Myocyte (in vitro differentiated cells): Measurements from ENCODE around the gene ITGB1. TPM values are rescaled to one million over a fixed set of nuclear protein-coding genes. Genes with fewer than 3 reads are reported as not detected.
"Not testable (repeated sequence)": the region's sequence is repeated elsewhere in the genome, so short reads cannot be mapped to it uniquely, and the experiment has no call there.

ENCODE experiments used
- DNase-seq: peaks from one replicate; pipeline ENCODE4 v3.0.0-alpha.2; 2012; ENCODE audit warnings: low read depth
- total RNA-seq: library from RNA; depleted of rRNA; stranded (reverse); fragments of >200 nt; gene quantifications from 2 replicates; pipeline ENCODE4 v1.2.3, GENCODE V29; 2014

Gene ITGB1
- total RNA-seq, 1 donor from 2014 or later: 954 TPM

DNA sequence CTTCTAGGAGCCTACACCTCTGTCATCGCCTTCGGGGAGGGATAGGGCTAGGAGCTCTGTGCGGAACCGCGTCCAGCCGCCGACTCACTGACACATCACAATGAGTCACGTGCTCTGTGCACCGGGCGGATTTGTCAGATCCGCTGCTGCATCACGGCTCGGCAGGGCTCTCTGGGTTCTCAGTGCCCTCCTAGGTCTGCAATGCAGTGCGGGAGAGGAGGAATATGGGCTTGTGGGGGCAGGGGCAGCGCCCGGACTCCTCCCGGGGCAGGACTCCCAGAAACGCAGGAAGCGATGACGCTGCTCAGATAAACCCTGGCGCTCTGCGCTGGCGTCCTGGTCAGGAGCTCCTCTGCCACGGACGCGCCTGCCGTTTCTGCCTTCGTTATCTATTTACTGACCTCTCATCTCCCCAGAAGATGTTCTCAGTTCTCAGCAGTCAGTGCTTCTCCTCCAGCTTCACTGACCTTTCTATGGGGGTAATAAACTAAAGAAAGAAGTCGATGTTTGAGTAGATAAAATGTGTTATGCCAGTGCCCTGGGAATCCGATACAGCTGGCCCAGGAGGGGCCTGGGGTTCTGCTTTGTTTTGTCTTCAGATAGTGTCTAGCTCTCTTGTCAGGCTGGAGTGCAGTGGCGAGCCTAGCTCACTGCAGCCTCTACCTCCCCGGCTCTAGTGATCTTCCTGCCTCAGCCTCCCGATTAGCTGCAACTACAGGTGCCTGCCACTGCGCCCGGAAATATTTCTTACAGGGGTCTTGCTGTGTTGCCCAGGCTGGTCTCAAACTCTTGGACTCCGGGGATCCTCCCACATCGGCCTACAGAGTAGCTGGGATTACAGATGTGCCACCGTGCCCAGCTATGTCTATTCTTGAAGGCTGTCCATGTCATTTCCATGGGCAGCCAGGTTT lies 22.8 kb upstream of the ITGB1 start:
- peak; percentile 94 for DNase-seq

DNA sequence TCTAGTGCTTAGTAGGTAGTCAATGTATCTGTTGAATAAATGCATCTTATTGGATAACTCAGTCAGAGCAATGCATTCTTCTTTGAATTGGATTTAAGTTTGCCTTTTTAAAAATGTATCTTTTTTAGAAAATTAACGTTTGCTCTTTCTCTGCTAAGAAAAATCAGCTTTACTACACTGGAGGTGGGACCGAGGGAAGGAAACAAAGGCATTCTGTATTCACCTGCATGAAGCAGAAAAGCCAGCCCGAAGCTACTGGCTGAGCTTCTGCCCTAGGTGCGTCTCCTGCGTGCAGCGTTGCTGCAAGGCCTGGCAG lies 22.2 kb upstream of the ITGB1 start:
- no peak for DNase-seq

DNA sequence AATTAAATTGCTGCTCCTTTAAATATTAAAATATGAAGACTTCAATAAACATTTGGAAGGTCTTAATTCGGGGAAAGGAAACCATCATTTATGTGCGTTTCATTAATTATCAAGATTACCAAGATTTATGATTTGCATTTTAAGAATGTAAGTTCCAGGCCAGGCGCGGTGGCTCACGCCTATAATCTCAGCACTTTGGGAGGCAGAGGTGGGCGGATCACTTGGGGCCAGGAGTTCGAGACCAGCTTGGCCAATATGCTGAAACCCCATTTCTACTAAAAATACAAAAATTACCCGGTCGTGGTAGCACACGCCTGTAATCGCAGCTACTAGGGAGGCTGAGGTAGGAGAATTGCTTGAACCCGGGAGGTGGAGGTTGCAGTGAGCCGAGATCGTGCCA lies 21.7 kb upstream of the ITGB1 start:
- DNase-seq: not testable (repeated sequence)

DNA sequence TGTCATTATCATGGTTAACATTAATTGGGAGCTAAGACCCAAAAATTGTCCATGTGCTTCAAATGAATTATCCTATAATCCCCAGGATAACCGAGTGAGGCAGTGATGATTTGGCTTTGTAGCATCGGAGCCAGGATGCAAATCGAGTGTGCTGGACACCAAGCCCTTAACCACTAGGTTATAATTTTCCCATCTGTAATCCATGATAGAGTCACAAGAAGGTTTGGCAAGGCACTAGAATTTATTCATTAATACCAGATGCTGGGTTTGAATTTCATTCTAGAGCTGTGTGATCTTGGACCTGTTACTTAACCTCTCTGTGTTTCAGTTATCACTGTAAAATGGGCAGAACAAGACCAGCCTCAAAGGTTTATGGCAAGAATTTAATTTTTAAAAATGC lies 21.0 kb upstream of the ITGB1 start:
- no peak for DNase-seq

DNA sequence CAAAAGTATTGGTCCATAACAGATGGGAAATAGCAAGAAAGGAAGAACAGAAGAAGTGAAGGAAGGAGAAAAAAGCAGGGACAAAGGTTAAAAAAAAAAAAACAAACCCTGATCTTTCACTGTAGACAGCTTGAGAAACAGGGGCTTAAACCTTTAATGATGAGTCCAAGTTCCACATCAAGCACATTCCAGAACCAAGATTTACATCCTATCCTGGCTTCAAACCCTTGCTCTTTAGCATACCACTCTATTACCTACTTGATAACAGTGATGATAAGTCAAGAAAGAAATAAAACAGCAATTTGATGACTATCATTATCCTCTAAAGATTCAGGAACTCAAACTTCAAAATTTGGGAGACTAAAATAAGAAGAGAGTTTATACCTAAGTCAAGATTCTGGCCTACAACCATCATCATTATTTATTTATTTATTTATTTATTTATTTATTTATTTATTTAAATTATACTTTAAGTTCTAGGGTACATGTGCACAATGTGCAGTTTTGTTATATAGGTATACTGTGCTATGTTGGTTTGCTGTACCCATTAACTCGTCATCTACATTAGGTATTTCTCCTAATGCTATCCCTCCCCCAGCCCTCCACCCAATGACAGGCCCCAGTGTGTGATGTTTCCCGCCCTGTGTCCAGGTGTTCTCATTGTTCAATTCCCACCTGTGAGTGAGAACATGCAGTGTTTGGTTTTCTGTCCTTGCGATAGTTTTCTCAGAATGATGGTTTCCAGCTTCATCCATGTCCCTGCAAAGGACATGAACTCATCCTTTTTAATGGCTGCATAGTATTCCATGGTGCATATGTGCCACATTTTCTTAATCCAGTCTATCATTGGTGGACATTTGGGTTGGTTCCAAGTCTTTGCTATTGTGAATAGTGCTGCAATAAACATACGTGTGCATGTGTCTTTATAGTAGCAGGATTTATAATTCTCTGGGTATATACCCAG lies 20.1 kb upstream of the ITGB1 start:
- DNase-seq: not testable (repeated sequence)

DNA sequence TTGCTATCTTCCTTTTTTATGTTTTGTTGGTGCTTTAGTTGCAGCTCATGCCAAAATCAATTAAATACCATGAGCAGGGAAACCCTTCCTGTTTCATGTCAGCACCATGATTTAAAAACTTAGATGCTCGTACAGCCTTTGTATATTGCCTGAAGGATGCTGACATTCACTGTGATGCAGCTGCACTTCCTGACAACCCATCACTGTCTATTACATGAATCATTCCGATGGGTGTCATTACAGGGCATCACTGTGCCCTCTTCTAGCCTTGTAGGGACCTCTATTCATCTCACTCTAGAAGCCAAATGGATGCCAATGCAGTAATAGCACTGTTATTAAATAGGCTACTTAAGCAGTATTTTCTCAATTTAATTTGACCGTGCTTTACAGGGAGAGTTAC lies 18.3 kb upstream of the ITGB1 start:
- DNase-seq: no peak

DNA sequence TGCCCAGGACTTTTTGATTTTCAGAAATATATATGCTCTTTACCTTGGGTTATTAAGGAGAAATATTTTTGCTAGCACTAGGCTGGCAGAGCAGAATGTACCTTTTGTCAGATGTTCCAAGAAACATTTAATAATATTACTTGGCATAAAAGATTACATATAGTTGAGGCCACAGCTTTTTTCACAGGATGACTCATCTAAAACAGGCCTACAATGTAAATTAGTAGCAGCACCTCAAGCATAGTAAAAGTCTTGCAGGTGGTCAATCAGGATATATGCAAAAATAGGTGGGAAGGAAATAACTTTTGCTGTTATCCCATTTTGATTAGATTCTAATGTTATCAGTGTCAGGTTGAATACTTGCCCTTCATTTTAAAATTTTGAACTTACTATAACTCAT lies 14.9 kb upstream of the ITGB1 start:
- DNase-seq: no peak

DNA sequence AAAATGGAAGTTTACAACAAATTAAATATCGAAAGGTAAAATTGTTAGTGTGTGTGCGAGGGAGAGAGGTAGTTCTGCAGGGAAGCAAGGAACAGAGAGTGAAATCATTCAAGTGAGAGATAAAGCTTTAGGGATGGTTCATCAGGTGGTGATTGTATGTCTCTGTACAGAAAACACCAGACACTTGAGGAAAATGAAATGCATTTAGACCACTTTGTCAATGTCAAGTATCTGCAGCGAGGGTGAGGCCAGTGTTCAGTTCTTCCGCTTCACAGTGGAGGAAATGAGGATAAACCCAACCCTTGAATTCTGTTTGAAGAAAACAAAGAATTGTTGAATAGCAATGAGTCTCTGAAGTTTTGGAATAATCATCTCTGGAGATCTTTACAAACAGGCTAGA lies 14.4 kb upstream of the ITGB1 start:
- DNase-seq: no peak

DNA sequence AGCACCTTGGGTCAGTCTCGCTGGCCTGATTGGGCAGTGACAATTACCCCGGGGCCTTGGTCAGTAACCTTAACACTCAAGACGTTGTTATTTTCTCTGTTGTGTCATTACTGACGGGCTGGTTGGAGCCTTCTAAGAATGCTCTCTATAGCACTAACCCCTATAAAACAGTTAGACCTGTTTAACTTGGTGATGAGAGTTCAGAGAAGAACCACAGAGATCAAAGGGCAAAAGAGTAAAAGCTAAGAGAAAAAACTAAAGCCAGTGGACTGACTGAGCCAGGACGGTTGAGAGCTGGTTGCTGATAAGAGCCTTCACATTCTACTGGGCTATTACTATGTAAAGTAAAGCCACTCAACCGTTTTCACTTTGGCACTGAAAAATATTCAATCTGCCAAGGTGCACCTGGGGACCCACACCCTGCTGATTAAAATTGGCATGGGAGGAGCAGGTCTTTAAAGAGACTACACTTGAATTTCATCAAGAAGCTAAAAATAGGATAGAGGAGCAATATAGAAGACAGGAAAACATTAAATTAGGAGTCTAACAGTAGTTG lies 13.6 kb upstream of the ITGB1 start:
- DNase-seq: no peak

DNA sequence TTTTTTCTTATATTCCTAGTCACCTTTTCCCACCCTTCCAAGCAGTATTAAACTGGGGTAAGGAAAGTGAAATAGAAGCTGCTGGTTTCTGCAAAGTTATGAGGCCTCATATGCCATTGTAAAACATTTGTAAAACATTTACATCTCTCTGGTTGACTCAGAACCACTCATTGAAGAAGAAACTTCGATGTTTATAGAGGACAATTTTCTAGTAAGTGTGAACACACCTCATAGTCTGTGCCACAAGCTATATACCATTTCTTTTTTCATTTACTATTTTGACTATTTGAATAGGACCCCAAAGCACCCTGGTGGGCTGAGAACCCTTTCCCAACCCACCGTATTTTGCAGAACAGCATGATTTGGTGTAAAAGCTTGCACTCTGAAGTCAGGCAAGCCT lies 12.9 kb upstream of the ITGB1 start:
- no peak for DNase-seq

DNA sequence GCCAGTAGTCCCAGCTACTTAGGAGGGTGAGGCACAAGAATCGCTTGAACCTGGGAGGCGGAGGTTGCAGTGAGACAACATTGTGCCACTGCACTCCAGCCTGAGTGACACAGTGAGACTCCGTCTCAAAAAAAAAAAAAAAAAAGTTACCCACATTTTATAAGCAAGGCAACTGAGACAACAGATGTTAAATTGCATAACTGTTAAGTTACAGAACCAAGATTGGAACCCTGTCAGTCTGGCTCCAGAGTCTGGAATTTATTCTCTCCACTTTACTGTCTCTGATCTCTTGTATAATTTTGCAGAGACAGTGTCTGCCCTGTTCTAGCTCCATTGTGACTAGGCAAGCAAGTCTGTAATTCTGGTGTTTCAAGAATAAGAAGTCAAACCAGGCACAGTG lies 6.2 kb upstream of the ITGB1 start:
- DNase-seq: no peak

DNA sequence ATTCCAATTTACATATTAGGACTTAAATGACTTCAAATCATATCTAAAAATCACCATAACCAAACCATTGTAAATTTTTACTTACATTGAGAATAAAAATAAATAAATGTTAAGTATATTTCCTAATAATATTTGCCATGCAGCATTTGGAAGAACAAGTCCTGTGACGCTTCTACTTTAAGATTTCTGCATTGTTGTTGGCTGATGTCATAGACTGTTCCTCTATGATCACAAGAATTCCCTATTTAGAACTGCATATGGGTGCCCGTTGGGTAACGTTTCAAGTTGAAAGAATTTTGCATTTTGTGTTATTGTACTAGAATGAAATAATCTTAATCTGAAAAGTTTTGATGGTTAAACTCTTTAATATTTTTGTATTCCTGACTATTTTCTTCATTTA lies 5.1 kb upstream of the ITGB1 start:
- DNase-seq: peak; percentile 67

DNA sequence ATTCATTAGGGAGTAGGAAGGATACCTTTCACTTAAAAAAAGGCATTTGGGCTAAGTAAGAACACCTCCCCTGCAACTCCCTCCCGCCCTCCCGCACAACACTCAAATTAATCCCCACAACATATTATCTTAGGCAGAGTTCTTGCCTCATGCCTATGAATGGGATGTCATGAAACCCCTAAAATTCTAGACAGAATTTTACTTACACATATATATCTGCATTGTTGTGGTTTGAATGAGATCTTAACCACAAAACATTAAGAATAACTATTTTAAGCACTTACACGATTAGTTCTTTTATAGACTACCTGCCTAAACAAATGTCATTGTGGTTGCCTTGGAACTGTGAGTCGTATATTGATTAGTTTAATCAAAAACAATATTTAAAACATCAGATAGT lies 4.5 kb upstream of the ITGB1 start:
- DNase-seq: no peak

DNA sequence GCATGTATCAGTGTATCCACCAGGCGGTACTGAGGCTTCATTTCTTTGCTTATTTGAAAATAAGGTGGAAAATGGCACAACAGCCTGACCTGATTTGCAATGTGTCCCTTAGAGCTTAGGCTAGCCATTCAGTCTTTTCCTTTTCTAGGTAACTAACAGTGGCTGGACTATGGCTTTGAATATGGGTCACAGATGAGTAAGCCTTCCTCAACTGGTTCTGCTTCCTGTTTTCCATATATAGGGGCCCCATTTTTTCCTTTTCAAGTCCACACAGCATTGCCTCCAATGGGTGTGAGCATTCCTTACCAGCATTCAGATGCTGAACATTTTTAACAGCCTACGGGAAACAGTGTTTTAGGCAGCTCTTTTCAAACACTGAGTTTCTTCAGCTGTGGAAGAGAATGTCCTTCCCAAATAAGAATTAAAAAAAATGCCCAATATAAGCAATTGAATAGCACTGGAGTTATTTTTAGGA lies 3.9 kb upstream of the ITGB1 start:
- DNase-seq: peak; percentile 80

DNA sequence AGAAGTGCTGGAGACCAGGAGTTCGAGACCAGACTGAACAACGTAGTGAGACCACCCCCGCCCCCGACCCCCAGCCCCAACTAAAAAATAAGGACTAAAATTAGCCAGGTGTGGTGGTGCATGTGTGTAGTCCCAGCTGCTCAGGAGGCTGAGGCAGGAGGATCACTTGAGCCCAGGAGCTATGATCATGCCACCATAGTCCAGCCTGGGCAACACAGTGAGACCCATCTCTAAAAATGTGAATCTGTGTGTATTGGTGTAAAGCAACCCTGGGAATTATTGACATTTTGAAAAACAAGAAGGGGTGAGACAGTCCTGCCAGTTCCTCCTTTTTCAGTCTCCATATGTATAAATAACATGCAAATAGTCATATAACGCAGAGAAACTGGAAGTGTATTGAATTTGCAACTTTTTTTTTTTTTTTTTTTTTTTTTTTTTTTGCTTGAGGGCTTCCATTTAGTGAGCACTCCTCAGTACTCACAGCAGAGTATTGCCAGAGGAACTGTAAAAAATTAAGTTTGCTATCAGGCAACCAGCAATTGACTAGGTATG lies 3.4 kb upstream of the ITGB1 start:
- no peak for DNase-seq

DNA sequence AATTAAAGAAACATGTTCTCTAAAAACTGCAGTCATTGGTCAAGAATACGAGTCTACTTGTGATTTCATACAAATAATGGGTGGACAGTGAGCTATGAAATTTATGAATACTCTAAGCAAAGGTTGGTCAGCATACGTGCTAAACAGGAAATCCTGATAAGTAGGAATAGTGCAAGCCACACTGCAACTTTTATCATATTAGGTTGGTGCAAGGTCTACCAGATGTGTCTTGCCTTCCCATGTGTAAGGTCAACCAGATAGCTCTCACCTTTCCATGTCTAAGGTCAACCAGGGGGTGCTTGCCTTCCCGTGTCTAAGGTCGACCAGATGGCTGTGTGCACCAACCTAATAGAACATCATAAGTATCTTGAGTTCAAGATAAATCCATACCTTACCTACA lies 2.0 kb upstream of the ITGB1 start:
- no peak for DNase-seq

DNA sequence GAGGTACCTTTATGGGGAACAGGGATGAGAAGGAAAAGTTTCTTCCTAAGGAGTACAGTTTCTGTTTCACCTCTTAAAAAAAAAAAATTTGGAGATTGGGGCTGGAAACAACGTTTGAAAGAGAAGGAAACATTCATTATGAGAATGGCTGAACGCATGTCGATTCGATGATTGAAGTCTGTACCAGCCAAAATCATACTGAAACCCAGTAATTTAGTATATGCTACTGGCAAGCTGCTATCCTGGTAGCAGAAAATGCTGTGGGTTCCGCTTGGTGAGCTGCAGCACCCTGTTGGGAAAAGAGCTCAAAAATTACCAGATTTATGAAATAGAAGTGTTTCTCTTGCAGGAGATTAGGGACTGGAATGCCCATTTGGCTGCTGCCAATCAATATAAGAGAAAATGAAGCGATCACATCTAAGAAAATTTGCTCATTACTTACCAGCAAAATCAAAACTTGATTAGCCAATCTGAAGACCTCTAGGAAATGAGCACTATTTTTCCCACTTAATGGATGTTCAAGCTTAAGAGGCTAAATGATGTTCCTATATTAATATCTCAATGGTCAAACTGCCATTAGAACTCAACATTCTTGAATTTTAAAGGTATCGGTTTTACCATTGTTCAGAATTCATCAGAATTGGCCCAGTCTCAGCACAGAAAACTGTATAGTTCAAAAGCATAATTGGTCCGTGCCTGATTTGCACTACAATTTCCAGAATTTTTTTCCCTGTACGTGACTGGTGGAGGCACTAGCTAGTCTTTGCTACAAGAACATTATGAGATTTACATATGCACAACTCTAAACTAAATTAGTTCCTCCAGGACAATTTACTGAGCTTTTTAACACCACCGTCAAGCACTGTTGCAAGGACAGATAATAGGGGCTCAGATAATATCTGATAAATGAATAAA lies 1.2 kb upstream of the ITGB1 start:
- DNase-seq: peak; percentile 28

DNA sequence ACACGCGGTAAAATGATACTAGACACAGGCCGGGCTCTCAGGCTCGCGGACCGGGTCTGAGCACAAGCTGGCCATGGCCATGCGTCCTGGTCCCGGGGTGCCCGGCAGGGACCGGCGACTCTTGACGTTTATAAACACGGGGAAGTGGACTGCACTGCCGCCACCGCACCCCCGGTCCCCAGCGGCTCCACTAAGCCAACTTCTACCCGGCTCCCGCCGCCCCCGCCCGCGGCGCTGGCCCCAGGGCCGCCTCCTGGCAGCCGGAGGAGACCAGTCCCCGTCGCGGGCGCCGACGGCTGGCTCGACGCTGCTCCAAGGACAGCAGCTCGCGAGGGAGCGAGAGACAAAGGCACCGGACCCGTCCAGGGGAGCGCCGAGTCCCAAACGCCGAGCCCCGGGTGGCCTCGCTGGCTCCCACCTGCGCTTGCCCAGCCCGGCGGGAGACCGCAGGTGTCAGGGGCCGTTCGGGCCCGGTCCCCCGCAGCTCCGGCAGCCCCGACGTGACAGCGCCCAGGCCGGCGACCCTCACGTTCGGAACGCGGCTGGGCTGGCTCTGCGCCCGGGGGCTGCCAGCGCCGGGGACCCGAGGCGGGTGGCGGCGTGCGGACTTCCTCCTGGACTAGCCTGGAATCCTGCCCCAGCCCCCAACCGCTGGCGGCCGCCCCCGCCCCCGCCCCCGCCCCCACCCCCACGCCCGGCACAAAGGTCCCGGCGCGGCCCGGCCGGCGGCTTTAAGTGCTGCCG lies 517 bp downstream of the ITGB1 start:
- peak; percentile 61 for DNase-seq

DNA sequence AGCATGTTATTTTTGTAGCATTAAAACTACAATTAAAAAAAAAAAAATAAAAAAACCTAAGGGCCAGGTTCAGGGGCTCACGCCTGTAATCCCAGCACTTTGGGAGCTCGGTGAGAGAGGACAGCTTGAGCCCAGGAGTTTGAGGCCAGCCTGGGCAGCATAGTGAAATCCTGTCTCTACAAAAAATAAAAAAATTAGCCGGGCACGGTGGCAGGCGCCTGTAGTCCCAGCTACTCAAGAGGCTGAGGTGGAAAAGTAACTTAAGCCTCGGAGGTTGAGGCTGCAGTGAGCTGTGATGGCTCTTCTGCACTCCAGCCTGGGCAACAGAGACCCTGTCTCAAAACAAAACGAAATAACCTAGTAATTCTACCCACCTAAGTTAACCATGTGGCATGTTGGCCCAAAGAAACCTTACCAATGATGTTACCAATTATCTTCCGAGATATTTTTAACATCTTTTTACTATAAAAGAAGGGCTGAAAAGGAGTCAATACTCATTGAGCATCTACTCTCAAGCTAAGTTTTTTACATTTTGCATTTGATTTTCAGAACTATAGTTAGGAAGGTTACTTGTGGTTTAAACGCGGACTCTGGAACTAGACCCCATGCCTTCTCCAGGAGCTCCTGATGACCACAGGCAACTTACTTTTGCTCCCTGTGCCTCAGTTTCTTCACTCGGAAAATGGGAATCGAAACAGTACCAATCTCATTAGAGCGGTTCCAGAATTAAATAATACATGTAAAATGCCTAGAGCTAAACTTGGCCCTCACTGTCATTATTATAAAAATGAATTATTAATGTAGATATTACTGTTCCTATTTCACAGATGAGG lies 1.4 kb downstream of the ITGB1 start:
- DNase-seq: peak; percentile 30
